Endothelial cell of umbilical vein (primary cell): ENCODE results near the gene BRMS1. TPM values are rescaled to one million over a fixed set of nuclear protein-coding genes. Genes with fewer than 3 reads are reported as not detected.

Experiments
- BruUV-seq: library from RNA; stranded (reverse); fragments of 400-500 nt; replicated peaks from 2 replicates; lab custom pipeline; 2021; lab: Mats Ljungman, UMichigan
- CTCF ChIA-PET: fragments of 300-600, 350-600 bp; sonication (Branson Sonifier 250); formaldehyde crosslinking; loops from one replicate; lab custom pipeline; 2021; ENCODE audit warnings: antibody characterized with exemption, inconsistent platforms; lab: Charles Lee
- POLR2A ChIA-PET: fragments of 300-600, 350-600 bp; sonication (Branson Sonifier 250); formaldehyde crosslinking; loops from one replicate; lab custom pipeline; 2021; ENCODE audit warnings: antibody characterized with exemption, inconsistent platforms; lab: Charles Lee
- DNase-seq: peaks from one replicate; pipeline ENCODE4 v3.0.0-alpha.2; 2011; ENCODE audit warnings: low read depth, low spot score
- FAIRE-seq: peaks from 2 replicates; lab custom pipeline; 2011; peaks lifted over from hg19 to GRCh38; lab: Jason Lieb, UNC
- H2AFZ ChIP-seq: 2 replicates; pipeline ENCODE4 v1.6.0; 2012; ENCODE audit warnings: low read depth, low read length, control low read depth, inconsistent platforms
- H3K27ac ChIP-seq: 2 replicates; pipeline ENCODE4 v1.5.1; 2011; ENCODE audit warnings: low read depth, mild to moderate bottlenecking, control low read depth, low read length, moderate library complexity; ENCODE audit not compliant: insufficient read depth
- H3K27me3 ChIP-seq, 2 experiments: 2 replicates each; pipeline versions ENCODE4 v1.6.0 to v1.6.1; 2011; ENCODE audit warnings: low read length in 2 of 2, mixed read lengths in 1 of 2; ENCODE audit not compliant: control insufficient read depth in 2 of 2, insufficient read depth in 2 of 2
- H3K36me3 ChIP-seq, 2 experiments: 2 replicates in 1 of 2; 3 replicates in 1 of 2; pipeline ENCODE4 v1.5.1; 2011; ENCODE audit warnings: low read length in 2 of 2, mild to moderate bottlenecking in 1 of 2, moderate library complexity in 1 of 2; ENCODE audit not compliant: control insufficient read depth in 2 of 2, insufficient read depth in 2 of 2; ENCODE audit errors: extremely low read depth in 1 of 2
- H3K4me1 ChIP-seq: 3 replicates; pipeline ENCODE4 v1.5.1; 2011; ENCODE audit warnings: mild to moderate bottlenecking, low read length; ENCODE audit not compliant: control insufficient read depth, insufficient read depth; ENCODE audit errors: extremely low read depth
- H3K4me2 ChIP-seq: 2 replicates; pipeline ENCODE4 v1.6.1; 2011; ENCODE audit warnings: low read length, control low read depth, mixed read lengths; ENCODE audit not compliant: insufficient read depth
- H3K4me3 ChIP-seq, 3 experiments: fragments of 200-600 bp in 1 of 3; sonication (generic), shearing (Covaris generic) in 1 of 3; replicated peaks in 1 of 3; 2 replicates each; pipeline ENCODE4 v1.5.1; 2011 to 2016; ENCODE audit warnings: control low read depth in 3 of 3, low read length in 3 of 3, mild to moderate bottlenecking in 2 of 3, inconsistent platforms in 1 of 3, low read depth in 1 of 3, moderate library complexity in 1 of 3; ENCODE audit not compliant: insufficient read depth in 1 of 3
- H3K79me2 ChIP-seq: 2 replicates; pipeline ENCODE4 v1.6.0; 2012; ENCODE audit warnings: low read length, inconsistent platforms; ENCODE audit not compliant: control insufficient read depth, insufficient read depth
- H3K9ac ChIP-seq: replicated peaks from 2 replicates; pipeline ENCODE3; 2011; ENCODE audit warnings: low read length, control low read depth; ENCODE audit not compliant: insufficient read depth; ENCODE audit errors: extremely low read depth
- H3K9me1 ChIP-seq: replicated peaks from 3 replicates; pipeline ENCODE4 v1.6.0; 2011; ENCODE audit warnings: mild to moderate bottlenecking, low read length; ENCODE audit not compliant: control insufficient read depth, insufficient read depth; ENCODE audit errors: extremely low read depth
- H3K9me3 ChIP-seq: replicated peaks from 2 replicates; pipeline ENCODE4 v1.5.1; 2012; ENCODE audit warnings: low read length, inconsistent platforms; ENCODE audit not compliant: control insufficient read depth, insufficient read depth
- H4K20me1 ChIP-seq: replicated peaks from 2 replicates; pipeline ENCODE3; 2011; ENCODE audit warnings: mild to moderate bottlenecking, low read length; ENCODE audit not compliant: control insufficient read depth, insufficient read depth; ENCODE audit errors: extremely low read depth
- CTCF ChIP-seq, 2 donors: IDR thresholded peaks; 1 replicate in 1 of 2; 2 replicates in 1 of 2; pipeline ENCODE4 v1.5.1; 2011; ENCODE audit warnings: low read length in 2 of 2, mild to moderate bottlenecking in 2 of 2, moderate library complexity in 2 of 2, control low read depth in 1 of 2, inconsistent platforms in 1 of 2, low read depth in 1 of 2; ENCODE audit not compliant: insufficient read depth in 1 of 2; ENCODE audit errors: extremely low read depth in 1 of 2
- FOS ChIP-seq: IDR thresholded peaks from 2 replicates; pipeline ENCODE4 v1.6.1; 2011; ENCODE audit warnings: mild to moderate bottlenecking, low read length, moderate library complexity, borderline replicate concordance; ENCODE audit not compliant: insufficient read depth
- GATA2 ChIP-seq: IDR thresholded peaks from 2 replicates; pipeline ENCODE4 v1.7.0; 2011; ENCODE audit warnings: low read depth, mild to moderate bottlenecking, moderate library complexity, mixed read lengths, low read length; ENCODE audit not compliant: insufficient read length, insufficient read depth
- JUN ChIP-seq: IDR thresholded peaks from 2 replicates; pipeline ENCODE4 v1.6.1; 2011; ENCODE audit warnings: borderline replicate concordance, low read depth; ENCODE audit not compliant: insufficient read length, insufficient read depth
- POLR2AphosphoS5 ChIP-seq: IDR thresholded peaks from 2 replicates; pipeline ENCODE4 v1.6.1; 2012; ENCODE audit warnings: low read depth, mild to moderate bottlenecking, control low read depth, low read length, moderate library complexity; ENCODE audit not compliant: insufficient read depth
- dilution Hi-C: fragments of 300-500 bp; cut with MboI; formaldehyde crosslinking; loops from one replicate; pipeline ENCODE4 v1.15.0; 2019; ENCODE audit warnings: low sequenced_read_pairs; ENCODE audit not compliant: extremely low pct_ligation_motif_present
- intact Hi-C: fragments of 100-400 bp; cut with micrococcal nuclease; formaldehyde crosslinking; loops from one replicate; pipeline ENCODE4 v1.10.0; 2022
- polyA plus RNA-seq, 4 experiments: library from polyadenylated mRNA; depleted of rRNA in 3 of 4; stranded (reverse) in 3 of 4; unstranded in 1 of 4; fragments of >200 nt; gene quantifications; 2 replicates each; pipeline versions ENCODE4 v1.2.1 to v1.2.3, GENCODE V29; 2011 to 2012; ENCODE audit warnings: missing spikeins in 1 of 4
- total RNA-seq: library from RNA; stranded (reverse); gene quantifications from 2 replicates; pipeline ENCODE4 v1.2.3, GENCODE V29; 2021

Gene BRMS1
- total and polyA plus RNA-seq, 2 donors (not counting 3 experiments of a cell fraction or from before 2014, with no cell fraction given), result 51.4 to 53.1 TPM

DNA sequence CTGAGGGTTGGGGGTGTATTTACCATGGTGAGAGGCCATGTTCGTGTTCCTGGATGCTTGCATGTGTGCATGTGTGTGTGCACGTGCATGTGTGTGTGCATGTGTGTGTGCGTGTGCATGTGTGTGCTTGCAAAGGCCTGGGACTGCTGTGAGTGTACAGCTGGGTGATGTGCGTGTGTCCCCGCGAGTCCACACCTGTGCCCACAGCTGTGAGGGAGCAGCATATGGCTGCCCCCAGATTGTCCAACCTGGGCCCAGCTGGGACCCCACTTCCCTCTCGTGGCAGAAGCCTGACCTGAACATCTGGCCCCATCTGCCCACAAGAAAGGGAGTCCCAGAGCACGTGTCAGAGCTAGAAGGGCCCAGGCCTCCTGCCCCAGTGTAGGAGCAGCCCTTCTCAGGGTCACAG lies 19.6 kb downstream of the BRMS1 start:
- dilution Hi-C loops (no loop called here), intact Hi-C loops (no loop called here)
- ChIA-PET CTCF (interaction anchor here (4.0 kb wide), 1 partner anchor 13 kb away, joined by 56 read pairs; no protein-coding TSS in a partner anchor), POLR2A (interaction anchor here (1.7 kb wide), 1 partner anchor 12 kb away, joined by 4 read pairs; no protein-coding TSS in a partner anchor)
- H3K4me1 ChIP-seq, result peaks cover 7% of the 10 kb centered on the region
- H3K79me2 ChIP-seq, result no peaks in the 10 kb centered on the region
- H3K9me3 ChIP-seq, result no peaks in the 10 kb centered on the region
- DNase-seq (no peak), FAIRE-seq (no peak)
- no peak overlapping the region for H2AFZ ChIP-seq
- no peaks in the 10 kb centered on the region for H3K9me1 ChIP-seq
- no peaks in the 10 kb centered on the region for H3K36me3 ChIP-seq
- no peak for TF ChIP-seq POLR2AphosphoS5
- TF ChIP-seq JUN, result no peak
- TF ChIP-seq CTCF (IDR thresholded peaks at IDR 0.05; ENCODE audit: extremely low read depth in 1 of 2, insufficient read depth in 1 of 2, low read depth in 1 of 2, low read length in 2 of 2), result no peak
- no peak for TF ChIP-seq FOS
- TF ChIP-seq GATA2, result no peak
- H3K27ac ChIP-seq, result no peak overlapping the region
- H3K9ac ChIP-seq, result no peak overlapping the region
- H3K27me3 ChIP-seq, result no peaks in the 10 kb centered on the region
- H4K20me1 ChIP-seq, result no peaks in the 10 kb centered on the region
- H3K4me2 ChIP-seq, result no peak overlapping the region
- no peak overlapping the region for H3K4me3 ChIP-seq
- BruUV-seq, result no TSS peak
